Fibroblast of skin of abdomen (primary cell): ENCODE data around the gene AKT1S1.

ENCODE experiments used
- DNase-seq: peaks from one replicate; pipeline ENCODE4 v3.0.0-alpha.2; 2013

The AKT1S1 gene

DNA sequence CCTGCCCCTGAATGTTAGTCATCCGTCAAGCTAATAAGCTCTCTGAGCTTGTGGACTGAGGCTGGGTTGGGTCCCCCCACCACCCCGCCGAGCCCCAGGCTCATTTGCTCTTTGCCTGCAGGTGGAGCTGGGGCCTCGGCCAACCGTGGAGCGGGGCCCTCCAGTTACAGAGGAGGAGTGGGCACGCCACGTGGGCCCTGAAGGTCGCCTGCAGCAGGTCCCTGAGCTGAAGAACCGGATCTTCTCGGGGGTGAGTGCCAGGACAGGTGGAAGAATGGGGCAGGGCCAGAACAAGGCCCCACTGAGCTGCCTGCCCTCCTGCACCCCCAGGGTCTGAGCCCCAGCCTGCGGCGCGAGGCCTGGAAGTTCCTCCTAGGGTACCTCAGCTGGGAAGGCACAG, 5.5 kb upstream of the AKT1S1 start:
- no peak for DNase-seq

GRCh38 chr19:49881672-49882394, 4.7 kb upstream of the AKT1S1 start:
- no peak for DNase-seq

DNA sequence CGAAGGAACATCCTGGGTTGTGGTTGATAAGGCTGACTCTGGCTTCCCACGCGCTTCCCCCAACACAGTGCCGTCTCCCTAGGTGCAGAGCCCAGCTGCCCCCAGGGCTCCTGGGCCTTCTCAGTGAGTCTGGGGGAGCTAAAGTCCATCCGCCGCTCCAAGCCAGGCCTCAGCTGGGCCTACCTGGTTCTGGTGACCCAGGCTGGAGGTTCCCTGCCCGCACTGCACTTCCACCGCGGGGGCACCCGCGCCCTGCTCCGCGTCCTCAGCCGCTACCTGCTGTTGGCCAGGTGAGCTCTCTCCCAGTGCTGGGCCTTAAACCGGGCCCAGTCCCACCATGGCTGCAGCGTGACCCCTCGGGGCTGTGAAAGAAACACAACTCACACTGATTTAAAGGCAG, 4.0 kb upstream of the AKT1S1 start:
- DNase-seq = no peak

GRCh38 chr19:49880162-49880869, 3.2 kb upstream of the AKT1S1 start:
- no peak for DNase-seq

DNA sequence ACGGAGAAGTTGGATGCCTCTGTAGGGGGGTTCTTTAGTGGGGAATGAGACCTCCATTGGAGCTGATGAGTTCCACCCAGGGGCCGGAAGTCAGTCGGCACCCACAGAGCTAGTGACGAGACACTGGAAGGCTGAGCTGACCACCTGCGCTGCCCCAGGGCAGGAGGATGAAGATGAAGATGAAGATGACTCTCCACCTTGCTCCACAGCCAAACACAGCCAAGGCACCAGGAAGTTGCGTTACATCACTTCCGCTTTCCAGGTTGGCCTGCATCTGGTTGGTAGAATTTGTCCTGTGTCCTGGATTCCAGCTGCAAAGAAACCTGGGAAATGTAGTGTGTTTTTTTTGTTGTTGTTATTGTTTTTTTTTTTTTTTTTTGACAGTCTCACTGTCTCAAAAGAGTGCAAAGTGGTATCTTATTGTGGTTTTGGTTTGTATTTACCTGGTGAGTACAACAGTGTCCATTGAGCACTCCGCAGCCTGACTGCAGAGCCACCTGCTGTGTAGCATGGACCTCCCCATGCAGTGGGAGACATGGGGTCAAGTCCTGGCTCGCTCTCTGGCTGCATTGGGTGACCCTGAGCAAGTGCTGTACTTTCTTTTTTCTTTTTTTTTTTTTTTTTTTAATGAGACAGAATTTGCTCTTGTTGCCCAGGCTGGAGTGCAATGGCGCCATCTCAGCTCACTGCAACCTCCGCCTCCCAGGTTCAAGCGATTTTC, 2.2 kb upstream of the AKT1S1 start:
- no peak for DNase-seq

DNA sequence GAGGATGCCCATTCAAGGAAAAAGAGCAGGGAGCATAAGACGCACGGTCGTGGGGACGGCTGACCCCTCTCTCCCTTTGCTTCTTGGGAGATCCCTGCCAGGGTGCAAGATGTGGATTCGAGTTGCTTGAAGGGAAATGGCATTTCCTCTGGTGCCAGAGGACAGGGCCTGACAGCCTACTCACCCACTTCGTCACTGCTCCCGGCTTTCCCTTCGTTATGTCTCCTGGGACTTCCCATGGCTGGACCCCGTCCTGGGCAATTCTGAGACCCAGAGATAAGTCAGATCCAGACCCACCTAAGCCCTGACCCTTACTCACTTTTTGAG, 1.6 kb upstream of the AKT1S1 start:
- DNase-seq = no peak

DNA sequence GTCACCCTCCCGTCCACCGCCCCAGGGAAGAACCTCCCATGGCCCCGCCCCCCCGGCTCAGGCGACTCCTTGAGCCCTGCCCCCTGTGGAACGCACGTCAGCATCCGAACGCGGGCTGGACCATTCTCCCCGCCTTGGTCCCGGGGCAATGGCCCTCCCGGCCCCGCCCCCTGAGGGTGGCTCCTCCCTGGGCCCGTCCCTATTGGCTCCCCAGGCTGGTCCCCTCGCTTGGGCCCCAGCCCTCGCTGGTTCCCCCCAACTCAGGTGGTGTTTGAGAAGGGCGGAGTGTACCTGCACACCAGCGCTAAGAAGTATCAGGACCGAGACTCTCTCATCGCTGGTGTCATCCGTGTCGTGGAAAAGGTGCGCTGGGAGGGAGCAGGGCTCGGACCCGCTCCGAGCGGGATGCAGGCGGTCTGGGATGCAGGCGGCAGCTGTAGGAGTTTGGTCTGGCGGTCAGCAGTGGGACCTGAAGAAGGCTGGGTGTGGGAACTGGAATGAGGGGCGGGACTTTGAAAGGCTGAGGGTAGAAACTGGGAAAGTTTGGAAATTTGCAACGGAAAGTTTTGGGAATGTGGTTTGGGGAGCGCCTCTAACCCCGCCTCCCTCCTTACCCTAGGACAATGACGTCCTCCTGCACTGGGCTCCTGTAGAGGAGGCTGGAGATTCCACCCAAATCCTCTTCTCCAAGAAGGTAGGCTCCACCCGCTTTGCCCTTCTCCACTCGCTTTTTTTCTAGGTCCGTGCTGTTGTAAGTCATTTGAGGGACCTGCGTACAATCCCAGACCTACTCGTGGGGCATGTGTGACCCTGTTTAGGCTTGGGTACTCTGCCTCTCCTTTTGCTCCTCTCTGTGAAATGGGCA, 956 bp upstream of the AKT1S1 start:
- DNase-seq = peak; percentile 98

DNA sequence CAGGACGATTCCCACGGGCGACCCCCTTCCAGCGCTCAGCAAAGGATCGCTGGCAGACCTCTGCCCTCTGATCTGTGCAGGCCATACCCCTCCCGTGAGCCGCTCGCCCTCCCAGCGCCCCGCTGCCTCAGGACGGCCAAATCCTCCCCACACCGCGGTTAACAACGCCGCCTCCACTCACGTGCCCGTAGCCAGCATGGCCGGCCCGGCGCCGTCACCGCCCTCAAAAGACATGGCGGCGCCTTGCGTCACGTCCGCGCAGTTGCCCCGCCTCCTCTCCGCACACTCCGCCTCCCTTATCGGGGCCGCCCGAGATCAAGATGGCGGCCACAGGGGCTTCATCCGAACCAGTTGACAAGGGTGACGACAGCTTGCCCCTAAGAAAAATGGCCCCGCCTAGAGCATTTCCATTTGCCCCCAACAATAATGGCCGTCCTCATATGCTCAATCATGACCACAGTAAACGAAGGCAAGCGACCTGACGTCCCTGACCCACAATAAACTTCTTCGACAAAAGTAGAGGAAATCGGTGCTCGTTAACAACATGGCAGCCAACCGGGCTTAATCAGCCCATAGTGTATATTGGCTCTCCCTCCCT, 634 bp downstream of the AKT1S1 start:
- peak; percentile 99 for DNase-seq

DNA sequence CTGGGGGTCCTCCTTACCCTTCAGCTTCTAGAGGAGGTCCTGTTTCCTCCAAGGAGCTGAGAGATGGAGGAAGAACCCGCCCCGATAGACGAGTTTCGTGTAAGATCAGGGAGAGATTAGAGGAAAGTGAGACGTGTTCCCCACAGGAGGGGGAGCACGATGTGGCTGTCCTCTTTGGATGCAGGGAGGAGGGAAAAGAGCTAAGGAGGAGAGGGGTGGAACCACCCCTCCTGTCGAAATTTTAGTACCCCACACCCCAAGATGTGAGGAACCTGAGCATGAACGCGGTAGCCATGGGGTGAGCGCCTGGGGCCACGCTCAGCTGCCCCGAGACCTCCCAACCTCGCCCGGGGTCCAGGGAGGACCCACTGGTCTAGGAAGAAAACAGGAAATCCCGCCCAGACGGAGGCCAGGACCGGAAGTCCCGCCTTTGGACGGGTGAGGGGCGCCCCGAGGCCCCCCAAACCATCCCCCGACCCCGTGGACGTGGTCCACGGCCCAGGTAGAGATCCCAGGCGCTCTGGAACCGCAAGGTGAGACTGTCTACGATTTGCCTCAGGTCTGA, 1.2 kb downstream of the AKT1S1 start:
- peak; percentile 44 for DNase-seq

GRCh38 chr19:49875177-49875576, 2.0 kb downstream of the AKT1S1 start:
- DNase-seq = no peak

DNA sequence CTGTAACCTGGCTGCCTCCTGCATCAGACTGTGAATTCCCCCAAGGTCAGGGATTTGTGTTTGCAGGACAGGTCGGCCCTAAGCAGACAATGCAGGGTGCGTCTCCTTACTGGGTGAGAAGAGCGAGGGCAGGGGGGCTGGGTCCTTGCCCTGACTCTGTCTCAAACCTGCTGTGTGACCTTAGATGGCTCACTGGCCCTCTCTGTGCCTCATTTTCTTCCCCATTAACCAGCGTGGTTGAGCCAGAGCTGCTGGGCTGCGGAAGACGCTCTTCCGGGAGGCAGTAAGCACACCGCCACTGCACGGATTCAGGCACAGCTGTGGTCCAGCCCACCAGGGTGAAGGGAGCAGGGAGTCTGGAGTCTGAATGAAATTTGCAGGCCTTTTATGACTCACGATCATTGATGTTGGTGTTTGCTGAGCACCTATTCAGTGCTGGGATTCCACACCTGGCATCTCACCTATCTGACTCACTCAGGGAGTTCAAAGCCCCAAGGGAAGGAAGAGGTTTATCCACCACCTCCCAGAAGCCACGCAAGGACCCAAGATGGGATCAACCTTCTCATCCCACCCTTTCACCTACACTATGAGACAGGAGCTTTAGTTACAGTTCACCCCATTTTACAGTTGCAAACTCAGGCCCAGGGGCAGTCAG, 2.5 kb downstream of the AKT1S1 start:
- no peak for DNase-seq

GRCh38 chr19:49873834-49874233, 3.3 kb downstream of the AKT1S1 start:
- no peak for DNase-seq

GRCh38 chr19:49873129-49873521, 4.0 kb downstream of the AKT1S1 start:
- no peak for DNase-seq

DNA sequence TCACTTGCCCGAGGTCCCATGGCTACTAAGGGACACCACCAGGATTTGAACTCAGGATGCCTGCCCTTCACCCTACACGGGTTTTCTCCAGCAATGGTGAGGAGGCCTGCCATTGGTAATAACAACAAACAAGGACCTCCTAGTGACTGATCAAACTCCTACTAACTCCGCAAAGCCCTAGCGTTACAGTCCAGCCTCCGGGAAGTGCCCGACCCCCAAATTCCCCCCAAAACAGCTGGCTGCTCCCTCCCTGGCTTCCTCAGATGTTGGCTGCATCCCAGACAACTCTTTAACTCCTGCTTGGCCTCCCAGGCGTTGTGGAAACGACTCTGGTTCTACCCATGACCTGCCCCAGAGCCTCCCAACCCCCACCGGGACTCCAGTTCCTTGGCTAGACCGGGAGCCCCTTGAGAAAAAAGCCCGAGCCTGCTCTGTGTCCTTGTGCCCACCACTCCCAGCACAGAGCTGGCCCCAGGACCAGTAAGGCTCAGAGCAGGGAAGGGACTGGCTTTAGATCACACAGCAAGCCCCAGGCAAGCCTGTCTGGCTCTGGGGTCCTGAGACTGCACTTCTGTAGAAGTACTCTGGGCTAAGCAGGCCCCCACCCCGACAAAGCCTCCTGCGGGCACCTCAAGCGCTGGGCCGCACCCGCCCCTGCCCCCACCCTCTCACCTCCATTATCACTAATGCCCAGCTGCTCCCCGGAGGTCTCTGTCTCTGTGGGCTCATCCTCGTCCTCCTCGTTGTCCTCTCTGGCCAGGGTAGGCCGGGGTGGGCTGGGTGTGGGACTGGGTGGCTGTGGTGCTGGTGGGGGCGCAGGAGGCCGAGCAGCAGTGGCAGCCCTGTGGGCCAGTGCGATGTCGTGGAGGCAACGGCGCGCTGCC, 4.7 kb downstream of the AKT1S1 start:
- DNase-seq = no peak

- no peak for DNase-seq
Observed at GRCh38 chr19:49871349-49871985, 5.7 kb downstream of the AKT1S1 start.

DNA sequence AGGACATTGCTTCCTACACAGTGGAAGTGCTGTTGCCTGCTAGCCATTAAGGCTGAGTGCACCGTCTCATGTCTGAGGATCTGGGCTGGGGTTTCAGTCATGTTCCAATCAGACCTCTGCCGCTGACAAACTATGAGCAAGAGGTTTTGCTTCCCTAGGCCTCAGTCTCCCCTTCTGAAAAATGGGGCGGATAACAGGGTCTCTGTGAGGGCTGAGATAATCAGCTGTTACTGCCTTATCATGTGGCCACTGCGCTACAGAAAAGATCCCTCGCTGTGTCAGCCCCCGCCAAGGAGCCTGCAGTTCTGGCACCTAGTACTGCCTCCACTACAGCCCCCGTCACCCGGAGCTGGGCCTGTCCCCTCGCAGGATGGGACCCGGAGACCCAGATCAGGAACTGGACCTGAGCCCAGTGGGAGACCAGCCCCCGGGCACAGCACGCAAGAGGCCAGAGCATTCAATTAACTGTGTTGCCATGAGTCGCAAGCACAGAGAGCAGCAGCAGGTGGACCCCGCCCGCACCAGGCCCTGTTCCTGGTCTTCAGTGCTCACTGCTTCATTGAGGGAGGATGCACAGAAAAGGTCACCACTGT, 6.8 kb downstream of the AKT1S1 start:
- no peak for DNase-seq

DNA sequence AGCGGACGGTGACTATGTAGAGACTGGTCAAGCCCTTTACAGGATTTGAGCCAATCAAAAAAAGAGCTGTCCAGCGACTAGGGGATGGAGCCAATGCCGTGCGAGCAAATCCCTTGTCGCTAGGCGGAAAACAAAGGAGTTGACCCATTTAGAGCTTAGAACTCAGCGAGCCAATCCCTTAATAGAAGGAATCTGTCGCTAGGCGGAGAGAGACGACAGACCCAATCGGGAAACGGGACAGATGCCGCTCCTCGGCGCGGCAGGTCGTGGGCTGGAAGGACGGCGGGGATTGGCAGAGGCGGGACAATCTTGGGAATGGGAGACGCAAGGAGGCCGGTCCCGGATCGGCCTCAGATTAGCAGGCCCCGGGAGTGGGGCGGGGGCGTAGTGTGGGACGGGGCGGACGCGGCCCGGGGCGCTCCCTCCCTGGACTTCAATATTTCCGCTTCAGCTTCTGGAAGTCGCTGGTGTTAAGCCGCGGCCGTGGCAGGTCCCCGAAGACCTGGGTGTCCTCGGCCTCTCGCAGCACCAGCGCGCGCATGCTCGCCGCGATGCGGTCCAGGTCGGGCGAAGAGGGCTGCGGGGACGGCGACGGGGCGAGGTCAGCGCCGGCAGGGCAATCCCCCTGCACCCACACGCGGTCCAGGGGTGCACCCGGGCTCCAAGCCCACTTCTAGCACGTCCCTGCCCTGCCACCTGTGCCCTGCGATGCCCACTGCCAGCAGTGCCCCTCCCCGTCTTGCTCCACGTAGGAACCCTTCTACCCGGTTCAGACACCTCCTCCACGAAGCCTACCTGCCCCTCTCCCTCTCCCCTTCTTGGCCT, 7.5 kb downstream of the AKT1S1 start:
- peak; percentile 100 for DNase-seq

DNA sequence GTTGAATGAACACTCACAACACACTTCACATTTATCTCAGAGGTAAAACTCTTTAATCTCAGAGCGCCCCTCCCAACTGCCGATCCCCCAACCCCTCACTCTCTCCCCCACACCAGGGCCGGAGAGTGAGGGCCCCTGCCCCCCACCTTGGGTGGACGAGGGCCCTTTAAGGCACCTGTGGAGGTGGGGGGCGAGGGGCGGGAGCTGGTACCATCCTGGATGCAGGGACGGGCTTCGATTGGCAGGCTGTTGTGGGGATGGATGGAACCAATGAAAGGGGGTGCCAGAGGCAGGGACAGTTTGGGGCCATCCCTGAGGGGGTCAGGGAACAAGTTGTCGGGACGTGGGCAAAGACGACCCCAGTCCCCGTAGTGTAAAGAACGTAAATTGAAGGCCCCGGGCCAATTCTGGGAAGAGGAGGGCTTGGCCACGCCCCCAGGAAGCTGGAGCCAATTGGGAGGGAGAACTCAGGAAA, 8.1 kb downstream of the AKT1S1 start:
- DNase-seq = no peak
